Measurements from ENCODE around the gene BCAR3.

BCAR3 gene

GRCh38 chr1:93635614-93636543 lies 45.8 kb downstream of the BCAR3 start:
- no peak for DNase-seq

- no peak for DNase-seq
Observed at GRCh38 chr1:93633313-93633712, 48.3 kb downstream of the BCAR3 start.

DNA sequence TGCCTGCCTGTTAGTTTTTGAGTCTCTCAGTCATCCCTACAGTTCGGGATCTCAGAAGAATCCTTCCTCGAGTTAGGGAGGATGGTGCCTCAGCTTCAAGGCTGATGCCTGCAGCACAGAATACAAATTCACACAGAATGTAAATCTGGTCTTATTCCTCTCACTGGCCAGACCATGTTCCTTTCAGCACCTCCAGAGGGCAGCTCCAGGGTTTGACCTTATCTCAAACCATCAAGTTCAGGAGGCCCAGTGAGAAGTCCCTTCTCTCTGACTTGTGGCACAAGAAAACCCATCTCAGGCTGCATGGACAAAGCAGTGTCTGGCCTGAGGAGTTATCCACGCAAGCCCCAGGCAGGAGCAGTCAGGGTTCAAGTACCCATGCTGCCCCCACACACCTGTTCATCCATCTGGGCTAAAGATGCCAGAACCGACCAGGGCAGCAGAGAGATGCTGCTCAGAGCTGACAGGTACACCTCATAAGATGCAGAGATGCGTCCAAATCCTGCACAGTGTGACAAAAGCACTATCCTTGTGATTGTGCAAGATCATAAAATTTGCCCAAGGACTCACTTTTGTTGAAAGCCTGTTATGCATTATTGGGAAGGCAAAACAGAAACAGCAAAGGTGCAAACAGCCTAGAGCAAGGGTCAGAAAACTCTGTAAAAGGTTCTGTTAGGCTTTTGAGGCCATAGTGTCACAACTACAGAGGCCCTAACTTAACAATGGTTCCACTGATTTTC lies 49.8 kb downstream of the BCAR3 start:
- no peak for DNase-seq

DNA sequence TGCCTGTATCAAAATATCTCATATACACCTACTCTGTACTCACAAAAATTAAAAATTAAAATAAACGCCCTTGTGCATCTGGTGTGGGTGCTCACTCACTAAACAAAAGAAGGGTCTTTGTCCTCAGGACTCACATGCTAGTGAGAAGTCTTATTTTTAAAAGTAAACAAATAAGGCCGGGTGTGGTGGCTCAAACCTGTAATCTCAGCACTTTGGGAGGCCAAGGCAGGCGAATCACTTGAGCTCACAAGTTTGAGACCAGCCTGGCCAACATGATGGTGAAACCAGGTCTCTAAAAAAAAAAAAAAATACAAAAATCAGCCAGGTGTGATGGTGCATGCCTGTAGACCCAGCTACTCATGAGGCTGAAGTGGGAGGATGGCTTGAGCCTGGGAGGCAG lies 51.5 kb downstream of the BCAR3 start:
- DNase-seq, result no peak

- DNase-seq, result no peak
Observed at GRCh38 chr1:93629101-93630059, 52.3 kb downstream of the BCAR3 start.

DNA sequence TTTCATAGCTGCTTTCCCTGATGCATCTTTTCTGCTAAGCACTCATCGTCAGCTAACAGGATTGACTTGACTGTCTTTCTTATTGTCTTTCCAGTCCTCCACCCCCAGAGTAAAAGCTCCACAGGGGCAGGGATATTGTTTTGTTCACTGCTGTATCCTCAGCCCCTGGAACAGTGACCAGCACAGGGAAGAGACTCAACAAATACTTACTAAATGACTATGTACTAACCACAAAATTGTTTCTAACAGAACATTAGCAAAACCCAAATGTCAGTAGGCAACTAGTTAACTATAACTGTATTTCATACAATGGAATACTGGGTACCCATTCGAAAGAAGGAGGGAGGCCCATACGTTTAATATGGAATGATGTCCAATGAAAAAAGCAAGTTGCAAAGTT lies 53.0 kb downstream of the BCAR3 start:
- DNase-seq, result no peak

GRCh38 chr1:93625582-93626327 lies 55.9 kb downstream of the BCAR3 start:
- no peak for DNase-seq

DNA sequence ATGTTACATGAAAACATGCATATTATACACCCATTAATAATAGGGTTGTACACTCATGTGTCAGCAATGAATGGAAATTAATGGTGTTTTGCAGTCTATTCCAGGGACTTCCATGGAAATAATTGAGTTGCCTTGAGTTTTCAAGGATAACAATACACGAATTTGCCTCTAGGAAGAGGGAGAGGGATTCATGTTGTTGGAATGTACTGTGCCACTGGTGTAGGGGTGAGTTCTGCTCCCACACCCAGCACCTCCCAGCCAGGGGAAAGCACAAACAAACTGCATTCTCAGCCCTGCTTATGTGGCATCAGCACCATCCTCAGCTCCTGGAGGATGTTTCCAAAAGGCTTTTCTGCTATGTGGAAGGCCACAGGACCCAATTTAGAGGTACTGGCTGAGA lies 57.8 kb downstream of the BCAR3 start:
- no peak for DNase-seq

DNA sequence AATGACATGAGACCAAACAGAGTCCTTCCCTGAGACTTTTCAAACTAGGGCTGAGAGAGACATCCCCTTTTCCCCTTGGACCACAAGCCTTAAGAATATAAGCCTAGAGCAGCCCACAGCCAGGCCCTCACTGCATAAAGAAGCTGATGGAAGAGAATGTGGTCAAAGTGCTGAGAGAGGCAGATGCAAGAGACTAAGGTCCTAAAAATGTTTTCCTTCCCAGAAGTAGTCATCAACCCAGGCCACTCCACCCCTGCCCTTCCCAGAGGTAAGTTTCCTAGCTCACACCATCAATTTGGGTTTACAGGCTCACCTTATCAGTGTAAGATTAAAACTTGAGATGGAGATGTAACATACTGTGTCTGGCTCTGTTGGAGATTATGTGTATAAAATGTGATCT lies 58.2 kb downstream of the BCAR3 start:
- no peak for DNase-seq

DNA sequence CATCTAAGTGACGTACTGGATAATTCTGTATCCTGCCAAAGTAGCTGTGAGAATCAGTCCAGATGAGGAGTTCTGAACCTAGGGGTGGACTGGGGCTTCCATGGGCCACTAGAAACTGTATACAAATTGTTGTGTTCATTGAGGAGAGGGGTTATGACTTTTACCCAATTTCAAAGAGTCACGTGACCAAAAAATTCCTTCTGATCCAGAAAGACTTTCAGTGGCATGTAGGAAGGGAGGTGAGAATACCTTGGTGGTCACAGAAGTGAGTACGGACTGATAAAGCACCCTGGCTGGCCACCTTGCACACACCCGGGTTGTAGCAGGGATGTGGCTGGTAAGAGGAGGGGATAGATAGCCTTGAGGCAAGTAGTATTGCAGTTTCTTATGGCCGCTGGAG lies 60.4 kb downstream of the BCAR3 start:
- DNase-seq, result no peak

GRCh38 chr1:93620841-93621210 lies 60.8 kb downstream of the BCAR3 start:
- DNase-seq, result no peak

- DNase-seq, result no peak
Observed at GRCh38 chr1:93620172-93620840, 61.3 kb downstream of the BCAR3 start.

GRCh38 chr1:93619507-93620171 lies 62.0 kb downstream of the BCAR3 start:
- DNase-seq, result no peak

- no peak for DNase-seq
Observed at GRCh38 chr1:93617670-93618499, 63.8 kb downstream of the BCAR3 start.

- no peak for DNase-seq
Observed at GRCh38 chr1:93616996-93617669, 64.5 kb downstream of the BCAR3 start.

DNA sequence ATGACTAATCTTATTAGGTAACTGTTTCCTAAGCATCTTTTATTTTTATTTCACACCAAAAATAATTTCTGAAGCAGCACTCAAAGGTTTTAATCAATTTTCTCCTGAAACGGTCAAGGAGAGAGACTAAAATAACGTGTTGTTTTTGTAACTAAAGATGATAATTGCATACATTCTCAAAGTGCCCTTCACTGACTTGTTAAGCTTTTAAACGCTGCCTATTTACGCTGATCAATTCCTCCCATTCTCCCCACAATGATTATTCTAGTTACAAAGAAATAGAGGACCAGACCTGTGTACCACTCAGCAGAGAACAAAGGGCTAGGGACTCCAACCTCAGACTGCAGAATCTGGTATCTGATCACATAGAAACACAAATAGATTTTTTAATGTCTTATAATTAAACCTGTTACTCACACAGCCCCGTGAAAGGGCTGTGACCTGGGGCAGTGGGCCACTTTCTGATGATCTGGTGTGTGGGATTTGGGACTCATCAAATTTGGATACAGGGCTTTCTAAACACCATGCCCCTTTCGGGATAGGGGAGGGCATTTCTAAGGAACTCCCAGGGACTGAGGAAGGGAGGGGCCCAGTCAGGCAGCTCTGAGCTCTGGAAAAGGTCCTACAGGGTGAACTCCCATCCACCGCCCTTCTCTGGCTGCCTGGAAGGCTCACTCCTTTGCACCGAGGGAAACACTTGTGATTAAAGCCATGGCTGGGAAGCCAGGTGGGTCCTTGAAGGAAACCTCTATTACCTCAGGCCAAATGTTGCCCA lies 65.2 kb downstream of the BCAR3 start:
- no peak for DNase-seq

- no peak for DNase-seq
Observed at GRCh38 chr1:93615582-93616150, 66.0 kb downstream of the BCAR3 start.

GRCh38 chr1:93614986-93615581 lies 66.6 kb downstream of the BCAR3 start:
- no peak for DNase-seq
